GM10266 (cell line): ENCODE data around the gene C2CD2.
"Not testable (repeated sequence)": the region's sequence is repeated elsewhere in the genome, so short reads cannot be mapped to it uniquely, and the experiment has no call there.

Source experiments
- DNase-seq: peaks from one replicate; pipeline ENCODE4 v3.0.0; 2012; ENCODE audit errors: extremely low spot score
- CTCF ChIP-seq: IDR thresholded peaks from 2 replicates; pipeline ENCODE4 v1.5.1; 2012; ENCODE audit warnings: mild to moderate bottlenecking, low read depth; ENCODE audit not compliant: control insufficient read depth, insufficient read depth; ENCODE audit errors: missing control alignments

The C2CD2 gene

DNA sequence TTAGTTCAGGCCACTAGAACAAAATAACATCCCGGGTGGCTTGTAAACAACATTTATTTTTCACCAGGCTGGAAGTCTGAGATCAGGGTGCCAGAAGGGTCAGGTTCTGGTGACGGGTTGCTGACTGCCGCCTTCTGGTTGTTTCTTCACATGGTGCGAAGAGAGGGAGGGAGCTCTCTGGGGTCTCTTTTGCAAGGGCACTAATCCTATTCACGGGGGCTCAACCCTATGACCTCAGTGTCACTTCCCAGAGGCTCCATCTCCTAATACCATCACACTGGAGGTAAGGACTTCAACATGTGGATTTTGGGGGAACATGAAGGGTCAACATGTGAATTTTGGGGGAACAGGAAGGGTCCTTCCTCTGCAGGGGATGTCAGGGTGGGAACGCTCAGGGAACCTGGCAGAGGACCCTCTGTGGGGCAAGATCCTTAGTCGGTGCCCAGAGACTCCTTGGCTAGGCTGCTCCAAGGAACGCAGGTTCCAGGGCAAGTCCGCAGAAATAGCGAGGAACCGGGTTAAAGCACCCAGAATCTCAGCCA lies 8.7 kb upstream of the C2CD2 start:
- TF ChIP-seq CTCF, result no peak
- no peak for DNase-seq

DNA sequence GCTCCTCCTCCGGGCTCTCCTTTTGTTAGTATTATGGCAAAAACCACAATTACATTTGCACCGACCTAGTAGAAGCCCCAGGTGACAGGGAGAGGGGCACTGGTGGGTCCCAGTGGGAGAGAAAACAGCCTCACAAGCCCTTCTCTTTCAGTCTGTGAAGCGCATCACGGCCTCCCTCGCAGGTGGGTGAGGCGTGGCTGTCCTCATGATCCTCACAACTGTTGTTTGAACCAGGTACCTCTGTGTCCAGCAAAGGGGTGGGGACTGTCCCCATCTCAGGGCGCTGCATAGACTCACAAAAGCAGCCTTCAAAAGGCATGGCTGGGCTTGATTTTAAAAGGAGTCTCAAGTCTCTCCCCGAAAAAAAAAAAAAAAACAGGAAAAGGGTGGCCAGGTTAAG lies 7.9 kb upstream of the C2CD2 start:
- DNase-seq, result no peak

DNA sequence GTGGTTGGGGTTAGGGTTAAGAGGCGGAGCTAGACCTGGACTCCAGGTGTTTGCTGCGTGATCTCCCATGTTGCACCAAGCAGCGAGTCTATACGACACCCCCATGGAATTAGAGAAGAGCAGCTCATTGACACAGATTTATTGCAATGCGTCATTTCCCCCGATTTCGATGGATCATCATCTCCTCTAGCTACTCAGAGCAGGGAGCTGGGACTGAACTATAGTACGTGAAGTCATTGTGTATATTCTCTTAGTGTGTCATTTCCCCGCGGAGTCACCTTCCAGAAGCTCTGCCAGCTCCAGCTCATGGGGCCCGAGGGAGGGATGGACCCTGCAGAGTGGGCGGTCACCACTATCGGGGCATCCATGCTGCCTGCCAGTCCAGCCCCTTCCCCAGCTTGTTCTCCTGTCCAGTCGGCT lies 7.5 kb upstream of the C2CD2 start:
- no peak for TF ChIP-seq CTCF
- no peak for DNase-seq

More for the DNA sequence above, 7.9 kb upstream of the C2CD2 start:
- TF ChIP-seq CTCF, result no peak

GRCh38 chr21:41960386-41960785 lies 6.6 kb upstream of the C2CD2 start:
- no peak for TF ChIP-seq CTCF
- DNase-seq, result no peak

DNA sequence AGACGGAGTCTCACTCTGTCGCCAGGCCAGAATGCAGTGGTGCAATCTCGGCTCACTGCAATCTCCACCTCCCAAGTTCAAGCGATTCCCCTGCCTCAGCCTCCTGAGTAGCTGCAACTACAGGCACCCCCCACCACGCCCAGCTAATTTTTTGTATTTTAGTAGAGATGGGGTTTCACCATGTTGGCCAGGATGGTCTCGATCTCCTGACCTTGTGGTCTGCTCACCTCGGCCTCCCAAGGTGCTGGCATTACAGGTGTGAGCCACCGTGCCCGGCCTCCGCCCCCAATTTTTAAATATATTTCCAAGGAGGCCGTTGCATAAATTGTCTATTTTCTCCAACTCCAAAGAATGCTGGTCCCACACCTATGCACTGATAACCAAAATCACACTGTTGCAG lies 5.9 kb upstream of the C2CD2 start:
- not testable (repeated sequence) for DNase-seq

- TF ChIP-seq CTCF, result no peak
- DNase-seq, result no peak
Observed at GRCh38 chr21:41958886-41959563, 5.2 kb upstream of the C2CD2 start.

DNA sequence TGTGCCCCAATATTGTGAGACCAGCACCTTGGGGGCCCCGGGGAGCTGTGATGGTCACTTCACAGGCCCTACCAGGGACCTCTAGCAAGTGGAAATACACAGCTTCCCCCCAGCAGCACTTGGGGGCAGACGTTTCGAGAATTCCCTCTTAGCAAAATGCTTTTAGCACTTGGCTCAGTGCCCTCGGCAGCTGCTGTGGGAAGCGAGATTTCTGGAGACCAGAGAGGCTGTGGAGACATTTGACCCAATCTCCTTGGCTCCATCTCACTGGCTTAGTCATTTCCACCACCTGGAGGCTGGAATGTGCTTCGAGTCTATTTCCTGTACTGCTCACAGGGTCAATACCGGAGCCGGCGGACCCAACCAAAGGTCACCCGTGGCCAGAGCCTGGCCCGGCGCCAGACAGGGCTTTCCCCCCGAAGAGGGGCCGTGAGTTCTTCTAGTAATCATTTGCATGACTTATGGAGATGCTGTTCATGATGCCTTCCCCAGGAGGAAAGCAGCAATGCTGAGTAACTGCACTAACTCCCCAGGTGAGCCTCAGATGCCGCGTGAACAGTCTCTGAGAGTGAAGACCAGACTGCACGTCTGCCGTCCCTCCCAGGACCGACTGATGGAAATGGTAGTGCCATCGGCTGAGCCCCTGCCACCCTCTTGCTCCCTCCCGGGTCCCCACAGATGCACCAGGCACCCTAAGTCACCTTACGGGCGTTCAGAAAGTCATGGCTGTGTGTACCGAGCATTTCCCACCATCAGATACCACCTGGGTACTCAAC lies 4.4 kb upstream of the C2CD2 start:
- no peak for DNase-seq
- TF ChIP-seq CTCF, result no peak
